T47D (cell line): ENCODE measurements around the gene PGM2L1.
"Not testable (repeated sequence)": the region's sequence is repeated elsewhere in the genome, so short reads cannot be mapped to it uniquely, and the experiment has no call there.

Experiments
- DNase-seq, 2 experiments: peaks; one replicate each; pipeline versions ENCODE4 v3.0.0 to v3.0.0-alpha.2; 2011 to 2012; ENCODE audit warnings: low read depth in 1 of 2, low spot score in 1 of 2
- JUND ChIP-seq: IDR thresholded peaks from 2 replicates; pipeline ENCODE4 v1.6.1; 2012; ENCODE audit warnings: low read depth
- in situ Hi-C: cut with HindIII; loops from 2 replicates; pipeline ENCODE4 v1.10.0; 2016; ENCODE audit warnings: low sequenced_read_pairs, low pct_unique_long_range_greater_than_20kb

The PGM2L1 gene

GRCh38 chr11:74388678-74389327 is 9.4 kb downstream of the PGM2L1 start:
- peak; percentile 26 to 76 for DNase-seq
- in situ Hi-C loops = no loop called here

GRCh38 chr11:74384641-74385040 is 13.6 kb downstream of the PGM2L1 start:
- no peak for TF ChIP-seq JUND
- DNase-seq = no peak
- in situ Hi-C loops = no loop called here

More at GRCh38 chr11:74388678-74389327, 9.4 kb downstream of the PGM2L1 start:
- TF ChIP-seq JUND = no peak

GRCh38 chr11:74380746-74381439 is 17.3 kb downstream of the PGM2L1 start:
- DNase-seq = peak in 1 of 2 experiments; percentile 72
- no peak for TF ChIP-seq JUND
- in situ Hi-C loops = no loop called here

- no peak for TF ChIP-seq JUND
- DNase-seq = peak in 1 of 2 experiments; percentile 61
- in situ Hi-C loops = no loop called here
Measured at GRCh38 chr11:74377689-74378088, 20.5 kb downstream of the PGM2L1 start.

- in situ Hi-C loops = no loop called here
- TF ChIP-seq JUND = no peak
- DNase-seq = no peak
Measured at GRCh38 chr11:74373382-74373781, 24.9 kb downstream of the PGM2L1 start.

GRCh38 chr11:74371269-74372052 is 26.8 kb downstream of the PGM2L1 start:
- DNase-seq = peak in 1 of 2 experiments; percentile 57
- in situ Hi-C loops = no loop called here
- no peak for TF ChIP-seq JUND

GRCh38 chr11:74370123-74370522 is 28.1 kb downstream of the PGM2L1 start:
- TF ChIP-seq JUND = no peak
- DNase-seq = no peak
- in situ Hi-C loops = no loop called here

- in situ Hi-C loops = no loop called here
- no peak for DNase-seq
- no peak for TF ChIP-seq JUND
Measured at GRCh38 chr11:74367881-74368280, 30.4 kb downstream of the PGM2L1 start.

- TF ChIP-seq JUND = no peak
- DNase-seq = no peak
- in situ Hi-C loops = no loop called here
Measured at GRCh38 chr11:74366576-74366975, 31.7 kb downstream of the PGM2L1 start.

- in situ Hi-C loops, DNase-seq: not testable (repeated sequence)
Measured at GRCh38 chr11:74365805-74366204, 32.4 kb downstream of the PGM2L1 start.

- in situ Hi-C loops = no loop called here
- no peak for TF ChIP-seq JUND
- no peak for DNase-seq
Measured at GRCh38 chr11:74357449-74357848, 40.8 kb downstream of the PGM2L1 start.

- no peak for DNase-seq
- no peak for TF ChIP-seq JUND
- in situ Hi-C loops = no loop called here
Measured at GRCh38 chr11:74355626-74356025, 42.6 kb downstream of the PGM2L1 start.

- in situ Hi-C loops = no loop called here
- no peak for DNase-seq
- no peak for TF ChIP-seq JUND
Measured at GRCh38 chr11:74354036-74354435, 44.2 kb downstream of the PGM2L1 start.
